ENCODE results near the gene ANKRD44.

ANKRD44 gene

GRCh38 chr2:197322143-197322542 lies 11.6 kb upstream of the ANKRD44 start:
- no peak for ATAC-seq

DNA sequence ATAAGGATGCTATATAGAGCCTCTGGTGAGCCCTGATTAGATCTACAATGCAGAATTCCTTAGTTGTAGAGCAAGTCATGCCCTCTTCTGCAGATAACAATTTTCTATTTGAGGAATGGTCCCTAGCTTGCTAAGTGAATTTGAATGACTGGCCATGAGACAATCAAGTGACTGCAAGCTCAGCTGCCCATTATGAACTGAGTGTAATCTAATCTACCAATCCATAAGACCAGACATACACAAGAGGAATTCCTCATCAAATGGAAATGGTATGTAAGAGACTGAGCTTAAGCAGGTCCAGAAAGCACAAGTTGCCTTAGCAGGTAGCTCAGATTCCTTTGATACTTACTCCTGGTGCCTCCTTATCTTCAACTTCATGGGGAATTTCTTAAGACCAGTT lies 4.8 kb upstream of the ANKRD44 start:
- ATAC-seq (no peak), DNase-seq (no peak)

More at GRCh38 chr2:197322143-197322542, 11.6 kb upstream of the ANKRD44 start:
- no peak for DNase-seq

DNA sequence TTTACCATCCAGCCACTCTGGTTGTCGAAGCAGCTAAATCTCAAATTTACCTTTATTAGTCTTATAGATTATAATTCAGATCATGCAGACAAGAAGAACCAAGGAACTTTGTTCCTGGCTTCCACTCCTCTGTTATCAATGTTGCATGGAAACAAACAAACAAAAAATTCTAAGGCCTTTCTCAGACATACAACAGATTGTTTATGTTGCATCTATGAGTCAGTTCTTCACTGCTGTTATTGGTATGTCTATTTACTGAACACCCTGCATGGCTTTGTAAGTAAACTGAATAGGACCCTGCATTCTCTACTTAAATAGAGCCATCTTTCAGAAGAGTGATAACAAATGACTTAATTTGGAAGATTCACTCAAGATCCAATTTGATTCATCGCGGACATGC lies 1.6 kb upstream of the ANKRD44 start:
- ATAC-seq = no peak
- no peak for DNase-seq

- no peak for DNase-seq
Observed at GRCh38 chr2:197311421-197312033, 947 bp upstream of the ANKRD44 start.

GRCh38 chr2:197310987-197311420 lies 424 bp upstream of the ANKRD44 start:
- ATAC-seq = no peak
- DNase-seq = no peak

More at GRCh38 chr2:197311421-197312033, 947 bp upstream of the ANKRD44 start:
- ATAC-seq = no peak

- ATAC-seq (peak; percentile 3), DNase-seq (peak; percentile 60)
Observed at GRCh38 chr2:197309691-197310231, 819 bp downstream of the ANKRD44 start.

GRCh38 chr2:197308996-197309690 lies 1.4 kb downstream of the ANKRD44 start:
- no peak for DNase-seq
- ATAC-seq = no peak

DNA sequence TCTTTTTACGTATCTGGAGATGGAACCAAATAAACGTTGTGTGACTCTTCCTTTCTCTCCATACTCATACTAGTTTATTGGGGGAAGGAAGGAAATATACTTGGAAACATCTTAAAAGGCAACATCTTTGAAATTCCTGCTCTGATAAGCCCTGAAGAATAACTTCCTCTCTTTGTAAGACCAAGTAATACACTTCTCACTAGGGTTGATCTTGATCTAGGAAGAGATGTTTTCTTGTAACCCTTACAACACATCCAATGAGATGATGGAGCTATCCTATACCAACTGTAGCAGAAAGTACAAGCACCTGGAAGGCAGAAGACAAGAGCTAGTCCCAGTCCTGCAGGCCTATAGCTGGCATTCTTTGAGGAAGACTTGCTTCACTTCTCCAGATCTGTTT lies 2.0 kb downstream of the ANKRD44 start:
- no peak for DNase-seq
- no peak for ATAC-seq

- ATAC-seq (peak; percentile 30), DNase-seq (peak; percentile 57)
Observed at GRCh38 chr2:197307933-197308521, 2.6 kb downstream of the ANKRD44 start.

GRCh38 chr2:197307236-197307932 lies 3.2 kb downstream of the ANKRD44 start:
- DNase-seq (no peak), ATAC-seq (no peak)

GRCh38 chr2:197306696-197307040 lies 3.9 kb downstream of the ANKRD44 start:
- ATAC-seq (no peak), DNase-seq (peak; percentile 53)

DNA sequence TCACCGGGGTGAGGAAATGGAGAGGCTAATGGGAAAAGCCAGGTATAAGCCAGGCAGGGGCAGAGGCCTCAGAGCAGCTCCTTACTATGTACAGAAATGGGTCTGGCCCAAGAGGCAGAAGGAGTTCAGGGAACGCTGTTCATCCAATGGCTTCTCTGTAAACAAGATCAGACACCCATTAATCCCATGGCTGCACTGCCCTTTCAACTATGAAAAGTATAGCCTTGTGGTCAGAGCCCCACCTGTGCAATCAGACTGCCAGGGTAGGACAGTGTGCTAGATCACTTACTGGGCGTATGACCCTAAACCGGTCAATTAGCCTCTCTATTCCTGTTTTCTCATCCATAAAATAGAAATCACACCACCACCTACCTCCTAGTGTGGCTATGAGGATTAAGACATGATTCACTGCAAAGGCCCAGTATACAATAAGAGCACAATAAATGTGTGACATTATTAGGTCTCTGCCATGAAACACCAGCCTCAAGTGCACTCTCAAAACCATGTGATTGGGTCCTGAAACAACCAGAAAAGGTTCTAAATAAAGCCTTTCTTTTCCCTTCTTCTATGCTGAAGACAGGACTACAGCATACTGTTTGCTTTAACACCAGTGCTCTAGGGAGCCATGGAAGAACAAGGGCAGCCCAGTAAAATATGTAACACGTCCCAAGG lies 4.4 kb downstream of the ANKRD44 start:
- ATAC-seq = no peak
- no peak for DNase-seq

DNA sequence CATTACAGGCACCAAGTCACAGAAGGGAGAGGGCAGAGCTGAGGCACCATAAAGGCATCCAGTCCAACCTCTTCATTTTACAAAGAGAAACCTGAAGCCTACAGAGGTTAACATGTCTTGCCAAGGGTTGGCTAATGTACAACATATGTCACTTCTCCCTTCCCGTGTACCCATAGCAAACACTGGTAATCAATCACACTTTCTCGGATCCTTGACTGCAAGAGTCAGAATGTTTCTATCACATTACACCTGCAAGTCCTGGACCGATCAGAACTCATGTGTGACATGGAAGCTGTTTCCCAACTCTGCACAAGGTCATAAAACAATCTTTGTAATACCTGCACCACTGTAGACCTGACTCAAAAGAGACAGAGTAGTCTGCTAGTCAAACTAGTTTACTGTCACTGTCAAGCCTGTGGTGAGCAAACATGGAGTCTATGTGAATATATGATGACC lies 6.0 kb downstream of the ANKRD44 start:
- ATAC-seq (peak; percentile 44), DNase-seq (no peak)

DNA sequence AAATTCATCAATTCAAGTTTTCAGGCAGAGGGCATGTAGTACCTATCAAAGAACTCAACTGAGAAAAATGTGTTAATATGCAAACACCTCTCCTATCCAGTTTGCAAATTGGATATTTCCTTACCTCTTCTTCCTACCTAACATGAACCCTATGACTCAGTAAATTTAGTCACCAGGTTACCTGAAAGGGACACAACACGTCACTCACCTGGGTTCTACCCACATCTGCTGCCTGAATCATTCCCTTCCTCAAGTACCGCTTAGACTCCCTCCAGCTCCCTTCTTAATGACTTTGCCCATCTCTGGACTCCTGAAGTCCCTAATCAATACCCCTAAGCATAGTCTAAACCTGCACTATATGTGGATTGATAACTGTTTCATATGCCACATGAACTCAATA lies 10.4 kb downstream of the ANKRD44 start:
- ATAC-seq (no peak), DNase-seq (no peak)

DNA sequence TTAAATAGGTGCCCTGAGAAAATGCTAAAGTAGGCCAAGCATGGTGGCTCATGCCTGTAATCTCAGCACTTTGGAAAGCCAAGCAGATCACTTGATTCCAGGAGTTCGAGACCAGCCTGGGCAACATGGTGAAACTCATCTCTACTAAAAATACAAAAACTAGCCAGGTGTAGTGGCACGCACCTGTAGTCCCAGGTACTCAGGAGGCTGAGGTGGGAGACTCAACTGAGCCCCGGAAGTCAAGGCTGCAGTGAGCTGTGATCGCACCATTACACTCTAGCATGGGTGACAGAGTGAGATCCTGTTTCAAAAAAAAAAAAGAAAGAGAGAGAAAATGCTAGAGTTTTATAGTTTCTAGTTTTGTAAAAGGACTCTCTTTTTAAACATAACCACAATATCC lies 12.0 kb downstream of the ANKRD44 start:
- ATAC-seq = no peak
- DNase-seq = no peak

DNA sequence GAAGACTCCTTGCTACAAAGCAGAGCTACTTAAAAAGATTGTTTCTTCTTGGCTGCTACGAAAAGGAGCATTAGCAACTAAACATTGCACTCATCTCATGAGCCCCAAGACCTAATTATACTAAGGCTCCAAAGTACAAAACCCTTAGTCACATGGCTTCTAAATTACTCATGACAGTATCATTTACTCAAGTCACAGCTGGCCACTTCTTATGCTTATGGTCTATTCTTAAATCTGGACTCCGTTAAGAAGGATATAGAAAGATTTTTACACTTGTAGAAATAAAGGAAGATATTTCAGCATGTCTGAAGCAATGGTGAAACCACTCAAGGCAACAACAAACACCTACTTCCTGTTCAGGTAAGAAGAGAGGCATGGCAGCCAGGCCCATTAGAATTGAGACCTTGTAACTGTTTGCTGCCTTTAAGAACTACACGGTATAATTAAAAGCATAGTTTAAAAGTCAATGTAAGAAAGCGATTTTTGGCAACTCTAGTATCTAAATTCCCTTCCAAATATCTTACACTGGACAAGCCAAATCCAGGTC lies 12.7 kb downstream of the ANKRD44 start:
- ATAC-seq (peak; percentile 55), DNase-seq (no peak)

GRCh38 chr2:197297266-197297665 lies 13.3 kb downstream of the ANKRD44 start:
- no peak for DNase-seq
- ATAC-seq = no peak

GRCh38 chr2:197296835-197297234 lies 13.7 kb downstream of the ANKRD44 start:
- DNase-seq (no peak), ATAC-seq (no peak)

GRCh38 chr2:197294260-197294659 lies 16.3 kb downstream of the ANKRD44 start:
- ATAC-seq (peak; percentile 30), DNase-seq (no peak)

- ATAC-seq (peak; percentile 79), DNase-seq (no peak)
Observed at GRCh38 chr2:197293252-197294007, 17.1 kb downstream of the ANKRD44 start.

GRCh38 chr2:197292619-197293018 lies 18.0 kb downstream of the ANKRD44 start:
- no peak for DNase-seq
- peak; percentile 34 for ATAC-seq
